Measurements from ENCODE around the gene SLC17A7. TPM values are rescaled to one million over a fixed set of nuclear protein-coding genes. Genes with fewer than 3 reads are reported as not detected.

SLC17A7 gene
- total and polyA plus RNA-seq, 2 of the 4 experiments (the other 2 are of a cell fraction) = 0.03 TPM; not detected in 1

- H3K4me2 ChIP-seq (ENCODE audit: low read depth, low read length) = no peak overlapping the region
- H3K4ac ChIP-seq (ENCODE audit: low read depth, low read length) = no peak overlapping the region
- H3K56ac ChIP-seq (ENCODE audit: extremely low read depth, insufficient read depth, low read length) = no peak overlapping the region
- no peak overlapping the region for H2AFZ ChIP-seq (replicated peaks; ENCODE audit: low read length, poor library complexity)
- TF ChIP-seq BHLHE40 (IDR thresholded peaks at IDR 0.05; ENCODE audit: low read depth, low read length) = no peak
- no peak for TF ChIP-seq MAZ (IDR thresholded peaks at IDR 0.05; ENCODE audit: borderline replicate concordance, low read depth, low read length)
- no peak for TF ChIP-seq USF2 (IDR thresholded peaks at IDR 0.05; ENCODE audit: low read depth, low read length)
- TF ChIP-seq MXI1 (IDR thresholded peaks at IDR 0.05; ENCODE audit: borderline replicate concordance, low read depth, low read length) = no peak
- TF ChIP-seq RAD21 (IDR thresholded peaks at IDR 0.05; ENCODE audit: low read length) = no peak
- no peak for TF ChIP-seq ELK1 (IDR thresholded peaks at IDR 0.05; ENCODE audit: borderline replicate concordance, low read depth, low read length)
- TF ChIP-seq CTCF (conservative IDR thresholded peaks at IDR 0.05; ENCODE audit: low read depth, low read length) = no peak
- no peak for TF ChIP-seq CHD1 (IDR thresholded peaks at IDR 0.05; ENCODE audit: low read depth, low read length)
- TF ChIP-seq NFE2L2 (IDR thresholded peaks at IDR 0.05; ENCODE audit: low read depth, low read length) = no peak
- TF ChIP-seq SMC3 (IDR thresholded peaks at IDR 0.05; ENCODE audit: low read depth, low read length) = no peak
- no peak for TF ChIP-seq FOS (IDR thresholded peaks at IDR 0.05; ENCODE audit: low read depth, low read length)
- TF ChIP-seq RFX5 (IDR thresholded peaks at IDR 0.05; ENCODE audit: low read depth, low read length) = no peak
- WGBS, 2 experiments (ENCODE audit: extremely low coverage in 2 of 2, insufficient read length in 1 of 2) = 100% methylated on average over 2 of the region's 7 CpGs; no CpG with 5 or more reads in 1 of the 2 experiments
- in situ Hi-C loops (cut with MboI; ENCODE audit: low sequenced_read_pairs) = no loop called here
- ChIA-PET CTCF (interaction anchor here (0.6 kb wide), 1 partner anchor 10 kb away, joined by 3 read pairs; no protein-coding TSS in a partner anchor), POLR2A (ENCODE audit: unreplicated experiment) (interaction anchor here (0.6 kb wide), 1 partner anchor 7 kb away, joined by 3 read pairs; the partner anchor contains the start of gene FLT3LG)
- no peak overlapping the region for H2BK5ac ChIP-seq (ENCODE audit: low read depth, low read length, poor library complexity, severe bottlenecking)
- H3K23ac ChIP-seq (ENCODE audit: low read depth, low read length) = no peak overlapping the region
- no peak for ATAC-seq (ENCODE audit: low read depth)
- H3K79me1 ChIP-seq (ENCODE audit: low read depth in 1 of 2, low read length in 2 of 2) = no peaks in the 10 kb centered on the region
- H4K91ac ChIP-seq (ENCODE audit: insufficient read depth, low read depth, low read length) = no peak overlapping the region
- H4K5ac ChIP-seq (ENCODE audit: low read depth, low read length) = no peak overlapping the region
- no peaks in the 10 kb centered on the region for H3K4me1 ChIP-seq (ENCODE audit: control insufficient read depth, insufficient read depth, low read length)
- no peak overlapping the region for H2AK5ac ChIP-seq (ENCODE audit: low read depth, low read length)
- H4K20me1 ChIP-seq (ENCODE audit: insufficient read depth, low read length) = no peaks in the 10 kb centered on the region
- H3K9me3 ChIP-seq (ENCODE audit: control insufficient read depth, insufficient read depth, low read length) = no peaks in the 10 kb centered on the region
- no peak overlapping the region for H2BK15ac ChIP-seq (ENCODE audit: low read depth, low read length)
- no peaks in the 10 kb centered on the region for H3K27me3 ChIP-seq (ENCODE audit: control insufficient read depth, insufficient read depth, low read length)
- H3K9me1 ChIP-seq (ENCODE audit: insufficient read depth, low read length) = no peaks in the 10 kb centered on the region; the same call in 1 of the 2 replicates
- no peak overlapping the region for H2BK120ac ChIP-seq (ENCODE audit: low read depth, low read length)
- H3K36me3 ChIP-seq (ENCODE audit: control insufficient read depth, insufficient read depth, low read length) = peaks cover 1% of the 10 kb centered on the region; the same call in 1 of the 2 replicates
- no peak overlapping the region for H2AK9ac ChIP-seq (replicated peaks; ENCODE audit: low read depth, low read length, poor library complexity)
- H4K8ac ChIP-seq (ENCODE audit: low read depth in 2 of 2, low read length in 2 of 2) = no peak overlapping the region
- DNase-seq = no peak
- no peak overlapping the region for H2BK20ac ChIP-seq (ENCODE audit: low read depth, low read length)
- H3K4me3 ChIP-seq (ENCODE audit: insufficient read depth, low read depth, low read length) = no peak overlapping the region
- no TSS peak for BruUV-seq (replicated peaks)
- intact Hi-C loops (cut with micrococcal nuclease) = no loop called here
- no peak overlapping the region for H3K27ac ChIP-seq (ENCODE audit: insufficient read depth, low read length)
- H3K9ac ChIP-seq (ENCODE audit: low read depth, low read length) = no peak overlapping the region
- no peak overlapping the region for H3K18ac ChIP-seq (ENCODE audit: low read depth, low read length)
- no peak overlapping the region for H3K14ac ChIP-seq (replicated peaks; ENCODE audit: low read depth, low read length)
- dilution Hi-C loops (cut with HindIII; ENCODE audit: low sequenced_read_pairs, unreplicated experiment) = no loop called here
Observed at GRCh38 chr19:49481020-49481683, 39.8 kb upstream of the SLC17A7 start.

Data from IMR-90 (cell line).